GM13977 (cell line): Measurements from ENCODE around the gene LMO1.

ENCODE experiments used
- DNase-seq: peaks from one replicate; pipeline ENCODE4 v3.0.0; 2012; ENCODE audit warnings: low spot score
- in situ Hi-C: fragments of 300-500 bp; cut with MboI; formaldehyde crosslinking; loops from one replicate; pipeline ENCODE4 v1.12.0; 2022; ENCODE audit warnings: low sequenced_read_pairs, low pct_unique_long_range_greater_than_20kb, mixed read lengths, inconsistent platforms; ENCODE audit not compliant: unreplicated experiment
- TF ChIP-seq, protein P1 (sequence below): IDR thresholded peaks from 2 replicates; pipeline ENCODE4 v1.5.1; 2012; ENCODE audit warnings: mild to moderate bottlenecking, control low read depth; ENCODE audit not compliant: insufficient read depth; ENCODE audit errors: extremely low read depth, missing control alignments

Gene LMO1

DNA sequence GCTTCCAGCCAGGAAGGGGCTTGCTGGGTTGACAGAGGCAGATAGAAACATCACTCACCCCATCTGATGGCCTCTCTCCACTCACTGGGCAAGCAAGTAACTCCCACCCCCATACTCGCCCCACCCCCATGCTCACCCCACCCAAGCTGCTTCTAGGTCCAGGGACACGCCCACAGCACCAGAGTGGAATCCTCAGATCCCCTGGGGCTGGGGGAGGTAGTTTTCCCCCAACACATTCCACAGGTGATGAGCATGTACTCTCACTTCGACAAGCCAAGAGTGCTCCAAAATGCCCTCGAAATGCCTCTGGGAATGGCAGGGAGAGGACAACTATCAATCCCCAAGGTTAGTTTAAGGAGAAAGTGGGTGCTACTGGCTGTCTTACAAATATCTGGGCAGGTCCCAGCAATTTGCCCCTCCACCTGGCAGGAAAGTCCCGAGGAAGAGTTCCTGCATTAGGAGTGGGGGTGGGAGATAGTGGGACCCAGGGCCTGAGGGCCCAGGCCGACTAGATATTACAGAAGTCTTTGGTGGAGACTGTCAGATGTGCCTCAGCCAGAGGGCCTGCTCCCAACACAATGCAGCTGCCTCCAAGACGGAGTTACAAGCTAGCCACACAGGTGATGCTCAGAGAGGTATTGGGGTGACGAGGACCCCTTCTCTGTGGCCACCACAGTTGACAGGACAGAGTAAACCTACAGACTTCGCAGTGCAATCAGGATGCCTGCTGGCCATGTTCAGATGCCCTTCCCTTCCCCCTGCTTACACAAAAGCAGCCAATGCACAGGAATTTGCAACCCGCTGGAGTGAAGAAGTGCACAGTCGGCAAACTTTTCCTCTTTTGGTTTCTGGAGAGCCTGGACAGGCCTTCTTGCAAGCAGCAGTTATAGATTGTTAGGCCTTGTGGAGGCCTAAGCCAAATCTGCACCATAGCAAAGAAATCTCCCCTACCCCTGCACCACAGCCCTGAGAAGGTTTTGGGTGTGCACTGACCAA, 2.9 kb upstream of the LMO1 start:
- in situ Hi-C loops: no loop called here
- no peak for DNase-seq

DNA sequence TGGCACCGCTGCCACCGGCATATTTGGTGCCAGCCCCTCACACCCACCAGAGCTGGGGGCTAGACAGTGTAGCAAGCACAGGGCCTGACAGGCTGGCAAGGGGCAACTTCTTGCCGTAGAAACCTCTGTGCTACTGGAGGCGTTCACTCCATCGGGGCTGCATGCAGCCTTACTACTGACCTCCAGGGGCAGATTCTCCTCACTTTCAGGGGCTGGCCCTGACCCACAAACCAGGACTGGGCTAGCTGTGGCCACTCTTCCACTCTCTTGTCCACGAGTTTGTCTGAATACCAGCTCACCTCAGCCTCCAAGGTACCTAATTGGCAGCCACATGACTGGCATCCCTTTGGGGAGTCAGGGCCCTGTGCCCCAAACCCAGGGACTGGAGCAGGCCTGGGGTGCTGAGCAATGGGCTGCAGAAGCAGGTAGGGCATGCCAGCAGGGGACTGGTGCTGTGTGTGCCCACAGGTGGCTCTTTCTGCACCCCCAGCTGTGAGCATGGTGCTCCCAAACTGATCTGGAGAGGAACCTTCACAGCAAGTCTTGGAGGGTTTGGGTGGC, 2.1 kb upstream of the LMO1 start:
- TF ChIP-seq, protein P1, sequence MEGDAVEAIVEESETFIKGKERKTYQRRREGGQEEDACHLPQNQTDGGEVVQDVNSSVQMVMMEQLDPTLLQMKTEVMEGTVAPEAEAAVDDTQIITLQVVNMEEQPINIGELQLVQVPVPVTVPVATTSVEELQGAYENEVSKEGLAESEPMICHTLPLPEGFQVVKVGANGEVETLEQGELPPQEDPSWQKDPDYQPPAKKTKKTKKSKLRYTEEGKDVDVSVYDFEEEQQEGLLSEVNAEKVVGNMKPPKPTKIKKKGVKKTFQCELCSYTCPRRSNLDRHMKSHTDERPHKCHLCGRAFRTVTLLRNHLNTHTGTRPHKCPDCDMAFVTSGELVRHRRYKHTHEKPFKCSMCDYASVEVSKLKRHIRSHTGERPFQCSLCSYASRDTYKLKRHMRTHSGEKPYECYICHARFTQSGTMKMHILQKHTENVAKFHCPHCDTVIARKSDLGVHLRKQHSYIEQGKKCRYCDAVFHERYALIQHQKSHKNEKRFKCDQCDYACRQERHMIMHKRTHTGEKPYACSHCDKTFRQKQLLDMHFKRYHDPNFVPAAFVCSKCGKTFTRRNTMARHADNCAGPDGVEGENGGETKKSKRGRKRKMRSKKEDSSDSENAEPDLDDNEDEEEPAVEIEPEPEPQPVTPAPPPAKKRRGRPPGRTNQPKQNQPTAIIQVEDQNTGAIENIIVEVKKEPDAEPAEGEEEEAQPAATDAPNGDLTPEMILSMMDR: no peak
- in situ Hi-C loops: no loop called here
- DNase-seq: no peak

More for the DNA sequence above, 2.9 kb upstream of the LMO1 start:
- TF ChIP-seq, protein P1: no peak

DNA sequence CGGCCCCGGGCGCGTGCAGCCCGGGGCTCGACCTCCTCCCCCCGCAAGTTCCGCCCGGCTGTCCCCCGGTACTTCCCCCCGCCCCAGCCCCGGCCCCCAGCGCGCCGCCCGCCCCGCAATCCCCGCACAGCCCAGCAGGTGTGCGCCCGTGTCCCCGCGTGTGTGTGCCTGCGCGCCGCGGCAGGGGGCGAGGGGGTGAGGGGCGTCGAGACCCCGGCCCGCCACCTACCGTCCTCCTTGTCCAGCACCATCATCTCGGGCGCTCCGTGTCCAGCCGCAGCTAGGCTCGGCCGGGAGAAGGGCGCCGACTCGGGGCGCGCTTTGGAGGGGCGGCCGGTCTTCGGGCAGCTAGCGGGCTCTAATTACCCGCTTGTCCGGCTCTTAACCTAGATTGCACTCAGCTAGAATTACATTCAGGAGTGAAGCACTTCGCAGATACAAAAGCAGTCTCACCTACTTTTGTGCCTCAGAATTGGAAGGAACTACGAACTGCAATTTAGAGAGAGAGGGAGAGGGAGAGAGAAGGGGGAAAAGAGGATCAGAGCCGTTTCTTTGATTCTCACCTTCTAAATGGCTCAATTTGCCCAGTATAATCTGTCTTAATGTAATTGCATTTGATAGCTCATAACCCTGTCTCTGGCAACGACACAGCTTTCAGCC, 439 bp downstream of the LMO1 start:
- no peak for DNase-seq
- TF ChIP-seq, protein P1: no peak
- in situ Hi-C loops: no loop called here

DNA sequence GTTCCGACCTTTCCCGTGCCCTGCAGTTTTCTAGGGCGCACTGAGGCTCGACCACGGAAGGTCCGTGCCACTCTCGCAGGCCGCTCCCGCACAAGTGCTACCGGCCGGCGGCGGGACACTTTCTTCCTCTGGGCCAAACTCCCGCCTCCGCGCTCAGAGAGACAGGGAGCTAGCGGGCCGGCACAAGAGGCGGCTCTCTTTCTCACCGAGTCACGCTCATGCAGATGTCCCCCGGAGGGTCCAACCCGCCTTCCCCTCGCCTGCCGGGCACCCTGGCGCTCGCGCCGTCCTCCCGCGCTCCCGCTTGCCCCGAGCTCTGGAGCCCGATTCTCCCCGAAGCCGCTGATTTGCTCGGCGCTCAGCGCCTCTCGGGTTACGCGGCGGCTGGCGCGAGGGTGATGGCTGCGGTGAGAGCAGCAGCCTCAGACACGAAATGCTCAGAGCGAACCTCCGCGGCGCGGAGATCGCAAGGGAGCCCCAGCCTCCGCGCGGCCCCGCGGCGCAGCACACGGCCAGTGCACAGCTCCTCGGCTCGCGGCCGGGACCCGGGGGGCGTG, 1.0 kb downstream of the LMO1 start:
- in situ Hi-C loops: no loop called here
- peak; percentile 70 for DNase-seq
- TF ChIP-seq, protein P1: no peak

DNA sequence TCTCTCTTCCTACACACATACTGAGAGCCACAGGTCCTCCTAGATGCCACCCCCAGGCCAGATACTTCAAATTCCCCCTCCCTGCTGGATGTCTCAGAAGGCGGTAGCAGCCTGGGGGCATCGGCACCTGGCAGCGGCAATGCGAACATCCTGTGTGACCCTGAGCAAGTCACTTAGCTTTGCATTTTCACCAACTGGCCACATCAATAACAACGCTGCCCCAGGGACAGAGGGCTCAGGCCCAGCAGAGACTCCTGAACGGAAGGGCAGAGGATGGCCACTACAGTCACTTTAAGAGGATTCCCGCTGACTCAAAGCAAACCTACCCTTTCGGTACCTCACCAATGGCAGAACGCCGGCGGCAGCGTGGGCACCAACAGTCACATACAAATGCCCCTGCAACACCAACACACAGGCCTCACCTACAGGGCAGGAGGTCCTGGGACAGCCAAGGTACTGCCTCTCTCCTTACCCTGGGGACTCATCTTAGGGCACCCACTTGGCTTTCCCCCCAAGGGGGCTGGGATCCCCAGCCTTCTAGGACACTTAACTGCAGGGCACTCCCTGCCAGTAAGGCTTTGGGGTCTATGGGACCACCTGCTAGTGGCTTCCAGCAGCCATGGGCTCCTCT, 1.6 kb downstream of the LMO1 start:
- TF ChIP-seq, protein P1: no peak
- in situ Hi-C loops: no loop called here
- no peak for DNase-seq

DNA sequence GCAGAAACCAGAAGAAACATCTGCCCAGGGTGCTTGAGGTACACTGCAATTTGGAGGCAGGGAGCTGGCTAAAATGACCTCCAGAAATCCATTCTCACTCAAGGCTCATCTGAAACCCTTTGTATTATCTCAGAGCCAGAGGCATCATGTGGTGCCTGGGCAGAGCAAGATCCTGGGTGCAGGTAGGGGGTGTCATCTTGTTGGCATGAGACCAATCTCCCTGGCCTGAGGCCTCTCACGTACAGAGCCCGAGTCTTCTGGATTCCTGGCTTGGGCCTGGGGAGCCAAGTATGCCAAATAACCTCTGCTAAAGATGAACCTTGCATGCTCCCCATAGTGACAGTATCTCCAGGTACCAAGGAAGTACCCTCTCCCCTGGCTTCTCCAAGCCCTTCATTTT, 2.4 kb downstream of the LMO1 start:
- in situ Hi-C loops: no loop called here
- TF ChIP-seq, protein P1: no peak
- DNase-seq: no peak
